Astrocyte (in vitro differentiated cells and primary cell): ENCODE measurements around the gene PTGIS. TPM values are rescaled to one million over a fixed set of nuclear protein-coding genes. Genes with fewer than 3 reads are reported as not detected.
A peak's percentile ranks its signal among the peaks of the same experiment; 100 is the strongest.

Source experiments
- DNase-seq: peaks from one replicate; pipeline ENCODE4 v3.0.0-alpha.2; 2010; ENCODE audit warnings: low read depth
- FAIRE-seq: peaks from 2 replicates; lab custom pipeline; 2011; peaks lifted over from hg19 to GRCh38; lab: Jason Lieb, UNC
- H2AFZ ChIP-seq: 2 replicates; pipeline ENCODE4 v1.6.0; 2012; ENCODE audit warnings: low read depth, low read length, inconsistent platforms
- H3K27ac ChIP-seq: 2 replicates; pipeline ENCODE4 v1.5.1; 2011; ENCODE audit warnings: low read depth, low read length, inconsistent platforms
- H3K27me3 ChIP-seq: 2 replicates; pipeline ENCODE4 v1.6.0; 2011; ENCODE audit warnings: low read length, inconsistent platforms; ENCODE audit not compliant: insufficient read depth
- H3K36me3 ChIP-seq: 2 replicates; pipeline ENCODE4 v1.5.1; 2011; ENCODE audit warnings: low read length, inconsistent platforms; ENCODE audit not compliant: insufficient read depth
- H3K4me1 ChIP-seq: 2 replicates; pipeline ENCODE4 v1.5.1; 2011; ENCODE audit warnings: low read length, inconsistent platforms; ENCODE audit not compliant: insufficient read depth
- H3K4me2 ChIP-seq: 2 replicates; pipeline ENCODE4 v1.6.0; 2012; ENCODE audit warnings: low read length, inconsistent platforms
- H3K4me3 ChIP-seq: 2 replicates; pipeline ENCODE4 v1.5.1; 2011; ENCODE audit warnings: low read depth, mild to moderate bottlenecking, low read length, inconsistent platforms; ENCODE audit not compliant: insufficient read depth
- H3K79me2 ChIP-seq: 2 replicates; pipeline ENCODE4 v1.6.0; 2012; ENCODE audit warnings: mild to moderate bottlenecking, low read length, inconsistent platforms; ENCODE audit not compliant: insufficient read depth
- H3K9ac ChIP-seq: 2 replicates; pipeline ENCODE4 v1.6.0; 2012; ENCODE audit warnings: mild to moderate bottlenecking, low read length, inconsistent platforms
- H3K9me3 ChIP-seq: 2 replicates; pipeline ENCODE4 v1.5.1; 2012; ENCODE audit warnings: low read depth, mild to moderate bottlenecking, low read length, inconsistent platforms; ENCODE audit not compliant: insufficient read depth
- H4K20me1 ChIP-seq: 2 replicates; pipeline ENCODE4 v1.6.0; 2012; ENCODE audit warnings: low read length, inconsistent platforms; ENCODE audit not compliant: insufficient read depth
- H3K27ac Mint-ChIP-seq: one replicate; pipeline ENCODE4 v1.8.0; 2021; ENCODE audit warnings: mild to moderate bottlenecking, mixed read lengths; ENCODE audit not compliant: unreplicated experiment
- H3K27me3 Mint-ChIP-seq: one replicate; pipeline ENCODE4 v1.8.0; 2021; ENCODE audit warnings: low read depth, mixed read lengths; ENCODE audit not compliant: unreplicated experiment
- H3K36me3 Mint-ChIP-seq: one replicate; pipeline ENCODE4 v1.8.0; 2021; ENCODE audit warnings: low read depth, mixed read lengths; ENCODE audit not compliant: unreplicated experiment
- H3K4me1 Mint-ChIP-seq: one replicate; pipeline ENCODE4 v1.8.0; 2021; ENCODE audit warnings: low read depth, mixed read lengths; ENCODE audit not compliant: unreplicated experiment
- H3K4me3 Mint-ChIP-seq: one replicate; pipeline ENCODE4 v1.8.0; 2021; ENCODE audit warnings: mild to moderate bottlenecking, moderate library complexity, mixed read lengths; ENCODE audit not compliant: unreplicated experiment
- H3K9me3 Mint-ChIP-seq: one replicate; pipeline ENCODE4 v1.8.0; 2021; ENCODE audit warnings: mild to moderate bottlenecking, mixed read lengths; ENCODE audit not compliant: unreplicated experiment
- EZH2 ChIP-seq: IDR thresholded peaks from 2 replicates; pipeline ENCODE4 v1.6.1; 2012; ENCODE audit warnings: mild to moderate bottlenecking, low read length, inconsistent platforms; ENCODE audit not compliant: insufficient read depth
- total RNA-seq: library from RNA; stranded (reverse); gene quantifications from 2 replicates; pipeline ENCODE4 v1.2.1, GENCODE V29; 2021
- TF ChIP-seq, protein P1 (sequence below): IDR thresholded peaks from 2 replicates; pipeline ENCODE4 v1.5.1; 2011; ENCODE audit warnings: low read depth, mild to moderate bottlenecking, inconsistent platforms, low read length, moderate library complexity; ENCODE audit not compliant: insufficient read depth

Gene PTGIS
- total RNA-seq, 1 donor from 2014 or later, result 1.9 TPM

DNA sequence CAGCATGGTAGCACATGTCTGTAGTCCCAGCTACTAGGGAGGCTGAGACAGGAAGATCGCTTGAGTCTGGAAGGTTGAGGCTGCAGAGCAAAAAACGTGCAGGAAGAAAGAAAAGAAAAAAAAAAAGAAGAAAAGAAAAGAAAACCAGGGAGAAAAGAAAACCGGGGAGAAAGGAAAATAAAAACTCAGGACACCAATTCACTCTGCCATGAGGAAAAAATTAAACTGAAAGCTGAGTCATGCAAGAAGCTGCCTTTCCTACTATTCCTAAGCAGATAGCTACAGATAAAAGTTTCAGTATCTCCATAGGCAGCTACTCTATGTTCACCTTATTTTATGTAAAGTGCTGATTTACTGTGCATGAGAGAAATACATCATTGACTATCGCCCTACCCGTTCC lies 10.5 kb downstream of the PTGIS start:
- H3K27ac Mint-ChIP-seq, result peak overlapping the region; percentile 30
- Histone ChIP-seq H2AFZ (no peak overlapping the region), H3K27me3 (no peaks in the 10 kb centered on the region), H3K9ac (no peak overlapping the region), H3K4me3 (no peak overlapping the region), H4K20me1 (no peaks in the 10 kb centered on the region), H3K79me2 (no peaks in the 10 kb centered on the region), H3K36me3 (no peaks in the 10 kb centered on the region), H3K27ac (no peak overlapping the region), H3K4me1 (peaks cover 14% of the 10 kb centered on the region), H3K4me2 (peak overlapping the region; percentile 22), H3K9me3 (no peaks in the 10 kb centered on the region)
- FAIRE-seq (no peak), DNase-seq (peak; percentile 32)
- peaks cover 2% of the 10 kb centered on the region for H3K9me3 Mint-ChIP-seq
- TF ChIP-seq, protein P1, sequence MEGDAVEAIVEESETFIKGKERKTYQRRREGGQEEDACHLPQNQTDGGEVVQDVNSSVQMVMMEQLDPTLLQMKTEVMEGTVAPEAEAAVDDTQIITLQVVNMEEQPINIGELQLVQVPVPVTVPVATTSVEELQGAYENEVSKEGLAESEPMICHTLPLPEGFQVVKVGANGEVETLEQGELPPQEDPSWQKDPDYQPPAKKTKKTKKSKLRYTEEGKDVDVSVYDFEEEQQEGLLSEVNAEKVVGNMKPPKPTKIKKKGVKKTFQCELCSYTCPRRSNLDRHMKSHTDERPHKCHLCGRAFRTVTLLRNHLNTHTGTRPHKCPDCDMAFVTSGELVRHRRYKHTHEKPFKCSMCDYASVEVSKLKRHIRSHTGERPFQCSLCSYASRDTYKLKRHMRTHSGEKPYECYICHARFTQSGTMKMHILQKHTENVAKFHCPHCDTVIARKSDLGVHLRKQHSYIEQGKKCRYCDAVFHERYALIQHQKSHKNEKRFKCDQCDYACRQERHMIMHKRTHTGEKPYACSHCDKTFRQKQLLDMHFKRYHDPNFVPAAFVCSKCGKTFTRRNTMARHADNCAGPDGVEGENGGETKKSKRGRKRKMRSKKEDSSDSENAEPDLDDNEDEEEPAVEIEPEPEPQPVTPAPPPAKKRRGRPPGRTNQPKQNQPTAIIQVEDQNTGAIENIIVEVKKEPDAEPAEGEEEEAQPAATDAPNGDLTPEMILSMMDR, result no peak
- no peak for TF ChIP-seq EZH2
- no peaks in the 10 kb centered on the region for H3K36me3 Mint-ChIP-seq
- peaks cover 10% of the 10 kb centered on the region for H3K4me1 Mint-ChIP-seq
- no peak overlapping the region for H3K4me3 Mint-ChIP-seq
- peaks cover 8% of the 10 kb centered on the region for H3K27me3 Mint-ChIP-seq

DNA sequence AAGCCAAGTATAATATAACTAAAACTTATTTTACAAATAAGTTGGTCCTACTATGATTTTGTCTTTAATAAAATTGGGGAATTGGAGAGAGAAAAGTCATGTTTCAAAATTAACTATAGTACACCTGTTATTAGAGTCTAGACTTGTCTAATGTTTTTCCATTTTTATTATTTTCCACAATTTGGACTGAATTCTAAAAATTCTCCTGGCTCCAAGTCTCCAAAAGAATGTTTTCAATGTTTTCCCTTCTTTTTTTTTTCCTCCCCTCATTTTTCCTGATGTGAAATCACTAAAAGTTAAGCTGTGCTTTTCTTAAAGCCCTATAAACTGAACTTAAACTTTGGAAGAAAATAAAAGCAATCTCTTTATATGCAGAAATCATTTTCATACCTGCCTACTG lies 11.3 kb downstream of the PTGIS start:
- DNase-seq (no peak), FAIRE-seq (no peak)
- Histone ChIP-seq H3K79me2 (no peaks in the 10 kb centered on the region), H3K36me3 (no peaks in the 10 kb centered on the region), H3K4me3 (no peak overlapping the region), H3K9ac (no peak overlapping the region), H3K9me3 (no peaks in the 10 kb centered on the region), H4K20me1 (no peaks in the 10 kb centered on the region), H3K27ac (no peak overlapping the region), H3K27me3 (no peaks in the 10 kb centered on the region), H2AFZ (no peak overlapping the region), H3K4me1 (peaks cover 5% of the 10 kb centered on the region), H3K4me2 (no peak overlapping the region)
- no peak overlapping the region for H3K4me3 Mint-ChIP-seq
- TF ChIP-seq, protein P1, result no peak
- no peak for TF ChIP-seq EZH2
- H3K36me3 Mint-ChIP-seq, result no peaks in the 10 kb centered on the region
- peaks cover 6% of the 10 kb centered on the region for H3K4me1 Mint-ChIP-seq
- no peak overlapping the region for H3K27ac Mint-ChIP-seq
- peaks cover 8% of the 10 kb centered on the region for H3K27me3 Mint-ChIP-seq
- peaks cover 2% of the 10 kb centered on the region for H3K9me3 Mint-ChIP-seq

DNA sequence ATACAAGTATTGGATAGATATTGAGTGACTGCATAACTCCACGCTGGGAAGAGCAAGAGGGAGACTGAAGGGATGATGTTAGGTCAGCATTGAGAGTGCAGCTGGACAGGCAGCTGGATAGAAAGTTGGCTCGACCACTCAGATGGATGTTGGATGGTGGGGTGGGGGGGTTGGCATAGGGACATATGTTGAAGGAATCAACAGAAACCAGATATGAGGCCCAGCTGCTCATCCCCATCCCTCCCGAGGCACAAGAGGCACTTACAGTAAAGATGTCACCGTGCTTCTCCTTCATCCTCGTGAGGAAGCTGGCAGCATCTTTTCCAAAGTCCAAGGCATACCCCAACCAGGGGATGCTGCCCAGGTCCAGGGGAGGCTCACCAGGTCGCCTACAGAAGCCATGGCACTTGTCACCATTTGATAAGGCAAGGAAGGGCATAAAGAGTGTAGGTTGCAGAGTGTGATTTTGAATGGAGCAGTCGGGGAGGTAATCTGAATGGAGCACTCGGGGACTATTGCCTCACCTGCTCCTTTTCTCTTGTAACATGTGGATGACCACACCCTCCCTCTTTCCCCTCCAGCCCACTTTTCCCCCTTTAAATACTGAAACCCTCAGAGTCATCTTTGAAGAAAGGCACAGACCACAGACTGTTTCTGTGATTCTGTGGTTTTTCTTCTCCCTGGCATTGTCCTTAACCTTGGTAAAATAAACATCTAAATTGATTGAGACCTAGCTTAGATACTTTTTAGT lies 18.0 kb downstream of the PTGIS start:
- Histone ChIP-seq H3K36me3 (no peaks in the 10 kb centered on the region), H3K9ac (no peak overlapping the region), H3K79me2 (no peaks in the 10 kb centered on the region), H4K20me1 (no peaks in the 10 kb centered on the region), H3K27me3 (peaks cover 4% of the 10 kb centered on the region), H2AFZ (no peak overlapping the region), H3K9me3 (peaks cover 7% of the 10 kb centered on the region), H3K4me3 (no peak overlapping the region), H3K4me2 (no peak overlapping the region), H3K4me1 (no peaks in the 10 kb centered on the region), H3K27ac (no peak overlapping the region)
- peaks cover 3% of the 10 kb centered on the region for H3K27me3 Mint-ChIP-seq
- H3K27ac Mint-ChIP-seq, result no peak overlapping the region
- TF ChIP-seq, protein P1, result no peak
- TF ChIP-seq EZH2, result no peak
- H3K9me3 Mint-ChIP-seq, result peaks cover 5% of the 10 kb centered on the region
- H3K4me1 Mint-ChIP-seq, result no peaks in the 10 kb centered on the region
- H3K4me3 Mint-ChIP-seq, result no peak overlapping the region
- no peak for FAIRE-seq
- DNase-seq, result no peak
- peaks cover 2% of the 10 kb centered on the region for H3K36me3 Mint-ChIP-seq
